Activated CD4-positive, alpha-beta T cell treated with anti-CD3 and anti-CD28 coated beads for 1 hour (primary cell): ENCODE data around the gene ADAT2.
"Not testable (repeated sequence)": the region's sequence is repeated elsewhere in the genome, so short reads cannot be mapped to it uniquely, and the experiment has no call there.

Experiments
- DNase-seq: peaks from one replicate; pipeline ENCODE4 v3.0.0-alpha.2; 2020

Gene ADAT2

DNA sequence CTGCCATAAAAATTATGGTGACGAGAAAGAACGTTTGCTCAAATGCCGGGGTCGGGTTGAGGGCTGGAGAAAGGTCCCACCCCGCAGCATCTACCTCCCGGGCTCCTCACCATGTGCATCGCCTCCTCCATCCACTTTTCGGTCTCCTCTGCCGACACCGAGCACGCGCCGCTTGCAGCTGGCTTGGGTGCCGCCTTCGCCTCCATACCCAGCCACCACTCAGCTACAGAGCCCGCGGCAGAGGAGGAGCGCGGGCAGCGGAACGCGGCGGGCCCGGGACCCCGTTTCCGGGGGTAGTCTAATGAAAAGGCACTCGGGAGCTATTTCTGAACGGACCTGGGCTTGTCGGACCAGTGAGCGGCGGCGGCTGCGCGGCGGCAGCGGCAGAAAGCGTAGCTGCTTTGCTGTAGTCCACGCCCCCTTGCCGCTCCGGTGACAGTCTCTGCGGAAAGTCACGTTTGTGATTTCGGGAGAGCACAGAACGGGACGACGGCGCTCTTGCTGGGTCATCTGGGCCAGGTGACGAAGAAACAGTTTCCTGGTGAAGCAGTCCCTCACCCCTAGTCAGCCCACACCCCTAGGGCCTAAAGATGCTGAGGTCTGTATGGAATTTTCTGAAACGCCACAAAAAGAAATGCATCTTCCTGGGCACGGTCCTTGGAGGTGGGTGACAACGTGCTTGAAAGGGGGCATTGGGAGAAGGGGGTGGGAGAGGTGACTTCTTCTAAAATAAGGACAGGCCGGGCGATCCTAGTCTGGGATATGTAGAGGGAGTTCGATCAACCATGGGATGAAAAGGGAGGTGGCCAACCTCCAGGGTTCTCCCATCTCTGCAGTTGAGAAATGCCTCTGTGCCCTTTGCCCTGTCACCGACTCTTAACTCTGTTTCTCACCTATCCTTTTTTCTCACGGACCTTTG, at the start of gene ADAT2, which contains the start of gene PEX3:
Gene ADAT2 (minus strand): TSS at position 243 of the 919 bp plus-strand sequence. CDS start 37 bp downstream, at position 206.
Gene PEX3 (plus strand): TSS at position 353 of the 919 bp plus-strand sequence. CDS start 238 bp downstream, at position 591.
- peak; percentile 90 for DNase-seq

DNA sequence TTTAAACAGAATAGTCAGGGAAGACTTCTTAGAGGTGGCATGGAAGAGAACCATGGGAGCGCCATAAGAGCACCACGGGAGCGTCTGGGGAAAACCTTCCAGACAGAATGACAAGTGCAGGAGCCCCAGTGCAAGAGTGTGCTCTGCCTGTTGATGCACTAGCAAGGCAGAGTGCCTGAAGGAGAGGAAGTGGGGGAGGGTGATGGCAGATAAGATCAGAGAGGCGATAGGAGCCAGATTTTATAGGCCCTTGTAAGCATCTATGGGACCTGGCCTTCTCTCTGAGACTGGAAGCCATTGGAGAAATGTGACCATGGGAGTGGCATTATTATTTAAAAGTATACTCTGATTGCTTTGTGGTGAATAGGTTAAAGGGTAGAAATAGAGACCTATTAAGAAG, 47.9 kb upstream of the ADAT2 start:
- DNase-seq, result no peak

DNA sequence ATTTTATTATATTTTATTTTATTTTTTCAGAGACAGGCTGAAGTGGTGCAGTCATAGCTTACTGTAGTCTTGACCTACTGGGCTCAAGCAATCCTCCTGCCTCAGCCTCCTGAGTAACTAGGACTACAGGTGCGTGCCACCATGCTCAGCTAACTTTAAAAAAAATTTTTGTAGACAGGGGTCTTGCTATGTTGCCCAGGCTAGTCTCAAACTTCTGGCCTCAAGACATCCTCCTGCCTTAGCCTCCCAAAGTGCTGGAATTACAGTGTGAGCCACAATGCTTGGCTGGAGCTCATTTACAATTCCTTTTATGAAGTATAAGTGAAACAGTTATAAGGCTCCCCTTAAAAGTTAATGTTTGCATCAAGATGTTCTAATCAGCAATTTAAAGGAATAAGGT, 46.5 kb upstream of the ADAT2 start:
- DNase-seq, result no peak

DNA sequence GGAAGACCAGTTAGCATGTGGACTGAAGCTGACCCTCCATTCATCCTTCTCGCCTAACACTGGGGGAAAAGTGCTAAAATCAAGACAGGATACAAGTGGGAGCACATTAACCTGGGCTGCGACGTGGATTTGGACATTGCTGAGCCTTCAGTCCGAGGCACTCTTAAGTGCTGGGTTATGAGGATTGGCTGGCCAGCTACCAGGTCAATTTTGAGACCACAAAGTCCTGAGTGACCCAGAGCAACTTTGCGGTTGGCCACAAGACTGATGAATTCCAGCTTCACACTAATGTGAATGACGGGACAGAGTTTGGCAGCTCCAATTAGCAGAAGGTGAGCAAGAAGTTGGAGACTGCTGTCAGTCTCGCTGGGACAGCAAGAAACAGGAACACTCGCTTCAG, 40.3 kb upstream of the ADAT2 start:
- DNase-seq, result no peak

DNA sequence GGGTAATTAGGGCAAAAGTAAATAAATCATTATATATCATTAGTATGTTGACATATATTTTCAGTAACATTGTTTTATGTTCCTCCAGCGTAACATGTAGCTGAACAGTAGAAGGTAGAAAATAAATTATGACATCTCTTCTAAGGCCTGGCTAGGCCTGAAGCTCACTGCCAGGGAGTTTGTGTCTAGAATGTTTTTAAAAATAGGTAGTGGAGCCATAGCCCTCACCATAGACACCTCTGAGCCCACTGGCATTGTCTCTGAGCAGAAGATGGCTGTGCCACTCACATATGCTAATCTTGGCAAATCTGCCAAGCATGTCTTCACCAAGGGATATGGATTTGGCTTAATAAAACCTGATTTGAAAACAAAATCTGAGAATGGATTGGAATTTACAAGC, 39.7 kb upstream of the ADAT2 start:
- no peak for DNase-seq

DNA sequence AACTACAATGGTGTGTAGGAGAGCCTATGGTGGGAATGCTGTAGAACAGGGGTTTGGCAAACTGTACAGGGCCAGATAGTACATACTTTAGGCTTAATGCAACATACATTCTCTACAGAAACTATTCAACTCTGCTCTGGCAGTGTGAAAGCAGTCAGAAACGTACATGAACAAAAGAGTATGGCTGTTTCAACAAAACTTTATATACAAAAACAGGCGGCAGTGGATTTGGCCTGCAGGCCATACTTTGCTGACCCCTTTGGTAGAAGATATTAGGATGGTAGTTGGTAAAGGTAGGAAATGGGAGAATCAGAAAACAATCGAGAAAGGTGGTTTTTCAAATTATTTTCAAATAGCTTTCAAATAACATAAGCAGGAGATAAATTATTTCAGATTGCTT, 36.3 kb upstream of the ADAT2 start:
- no peak for DNase-seq

DNA sequence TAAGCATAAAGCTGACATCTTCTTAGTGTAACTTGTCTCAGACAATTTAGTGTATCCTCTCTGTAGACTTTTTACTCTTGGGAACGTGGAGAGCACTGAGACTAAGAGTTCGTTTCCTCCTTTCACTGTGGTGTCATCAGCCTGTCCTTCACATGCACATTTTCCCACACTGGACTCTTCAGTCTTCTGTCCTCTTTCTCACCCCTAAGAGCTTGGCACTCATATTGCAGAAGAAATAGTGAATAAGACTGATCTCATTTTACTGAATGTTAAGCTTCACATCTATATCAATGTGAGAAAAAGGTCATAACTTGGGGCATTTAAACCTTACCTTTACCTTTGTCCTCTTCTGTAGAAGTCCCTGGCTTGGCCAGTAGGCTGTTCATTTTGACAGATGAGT, 35.5 kb upstream of the ADAT2 start:
- DNase-seq, result no peak

DNA sequence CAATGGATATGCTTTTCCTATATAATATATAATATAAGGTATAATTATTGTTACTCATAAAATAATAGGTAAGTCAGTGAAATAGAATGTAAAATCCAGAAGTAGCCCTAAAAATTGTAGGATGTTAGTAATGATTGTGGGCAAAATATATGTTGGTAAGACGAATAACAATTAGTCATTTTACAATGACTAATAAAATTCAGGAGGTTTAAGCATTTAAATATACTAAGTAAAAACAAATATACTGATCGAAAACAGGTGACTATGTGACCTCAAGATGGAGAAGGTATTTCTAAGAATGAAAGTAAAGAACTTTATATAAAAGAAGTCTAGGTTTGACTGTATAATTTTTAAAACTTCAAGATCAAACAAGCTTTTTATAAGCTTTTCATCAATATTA, 32.1 kb upstream of the ADAT2 start:
- DNase-seq, result no peak

DNA sequence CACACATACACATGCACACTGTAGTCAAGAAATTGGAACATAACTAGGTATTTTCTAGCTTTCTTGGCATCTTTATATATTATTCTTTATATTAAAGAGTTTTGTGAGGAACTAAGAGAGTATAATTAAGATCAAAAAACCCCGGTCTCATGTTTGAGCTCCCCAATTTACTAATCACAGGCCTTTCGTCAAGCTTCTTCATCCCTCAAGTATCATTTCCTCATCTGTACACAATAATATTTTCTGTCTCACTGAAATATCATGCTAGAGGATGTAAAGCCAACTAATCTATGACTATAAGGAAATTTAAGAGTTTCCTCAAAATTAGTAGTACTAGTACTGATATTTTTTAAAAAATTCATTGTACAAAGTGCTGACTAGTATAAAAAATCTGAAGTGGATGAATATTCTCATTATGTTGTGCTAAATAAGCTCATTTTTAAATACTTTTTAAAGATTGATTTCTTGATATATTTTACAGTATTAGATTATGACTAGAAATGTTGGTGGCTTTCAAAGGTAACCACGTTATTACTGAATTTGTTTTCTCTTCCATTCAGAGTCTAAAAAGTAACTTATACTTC, 28.1 kb upstream of the ADAT2 start:
- DNase-seq, result no peak

DNA sequence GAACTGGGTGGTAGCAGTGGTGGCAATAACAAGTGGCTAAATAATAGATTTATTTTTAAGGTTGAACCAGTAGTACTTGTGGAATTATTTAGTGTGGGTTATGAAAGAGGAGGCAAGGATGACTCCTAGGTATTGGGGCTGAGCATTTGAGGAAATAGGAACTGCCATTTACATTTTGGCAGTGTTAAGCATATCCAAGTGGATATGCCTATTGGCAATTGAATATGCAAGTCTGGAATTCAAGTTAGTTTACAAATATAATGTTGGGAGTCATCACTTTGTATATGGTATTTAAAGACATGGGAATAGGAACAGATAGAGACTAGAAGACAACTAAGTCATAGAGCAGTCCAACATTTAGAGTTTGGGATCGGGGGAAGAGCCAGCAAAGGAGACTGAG, 26.1 kb upstream of the ADAT2 start:
- no peak for DNase-seq

DNA sequence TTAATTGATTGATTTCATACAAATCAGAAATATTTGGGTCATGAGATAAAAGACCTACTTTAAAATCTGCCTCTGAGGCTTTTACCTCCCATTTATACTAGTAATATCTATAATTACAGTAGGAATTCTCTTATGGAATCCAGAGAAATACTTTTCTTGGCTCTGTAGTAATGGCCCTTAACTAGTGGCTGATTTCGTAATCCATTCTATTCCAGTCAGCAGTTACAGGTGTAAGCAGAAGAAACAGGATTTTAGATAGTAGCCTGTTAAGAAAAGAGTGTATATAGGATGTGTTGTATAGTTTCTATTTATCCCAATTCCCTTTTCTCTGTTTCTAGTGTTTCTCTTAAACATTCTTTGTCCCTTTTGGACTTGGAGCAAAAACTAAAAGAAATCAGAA, 21.3 kb upstream of the ADAT2 start:
- no peak for DNase-seq

DNA sequence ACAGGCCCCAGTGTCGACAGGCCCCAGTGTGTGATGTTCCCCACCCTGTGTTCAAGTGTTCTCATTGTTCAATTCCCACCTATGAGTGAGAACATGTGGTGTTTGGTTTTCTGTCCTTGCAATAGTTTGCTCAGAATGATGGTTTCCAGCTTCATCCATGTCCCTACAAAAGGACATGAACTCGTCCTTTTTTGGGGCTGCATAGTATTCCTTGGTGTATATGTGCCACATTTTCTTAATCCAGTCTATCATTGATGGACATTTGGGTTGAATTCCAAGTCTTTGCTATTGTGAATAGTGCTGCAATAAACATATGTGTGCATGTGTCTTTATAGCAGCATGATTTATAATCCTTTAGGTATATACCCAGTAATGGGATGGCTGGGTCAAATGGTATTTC, 18.3 kb upstream of the ADAT2 start:
- not testable (repeated sequence) for DNase-seq

DNA sequence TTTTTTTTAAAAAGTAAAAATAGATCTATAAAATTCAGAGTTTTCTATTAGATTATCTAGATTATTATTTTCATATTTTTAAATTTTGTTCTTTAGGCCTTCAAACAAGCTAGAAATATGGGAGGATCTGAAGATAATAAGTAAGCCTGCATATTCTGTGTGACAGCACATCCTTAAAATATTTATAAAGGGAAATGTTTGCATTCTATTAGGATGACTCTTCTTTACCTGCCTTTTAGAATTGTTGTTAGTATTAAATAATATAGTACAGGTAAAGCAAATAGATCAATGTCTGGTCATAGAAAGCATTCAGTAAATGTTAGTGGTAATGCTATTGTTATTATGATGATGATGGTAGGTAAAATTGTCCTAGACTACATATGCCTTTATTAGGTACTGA, 17.5 kb upstream of the ADAT2 start:
- DNase-seq, result no peak

DNA sequence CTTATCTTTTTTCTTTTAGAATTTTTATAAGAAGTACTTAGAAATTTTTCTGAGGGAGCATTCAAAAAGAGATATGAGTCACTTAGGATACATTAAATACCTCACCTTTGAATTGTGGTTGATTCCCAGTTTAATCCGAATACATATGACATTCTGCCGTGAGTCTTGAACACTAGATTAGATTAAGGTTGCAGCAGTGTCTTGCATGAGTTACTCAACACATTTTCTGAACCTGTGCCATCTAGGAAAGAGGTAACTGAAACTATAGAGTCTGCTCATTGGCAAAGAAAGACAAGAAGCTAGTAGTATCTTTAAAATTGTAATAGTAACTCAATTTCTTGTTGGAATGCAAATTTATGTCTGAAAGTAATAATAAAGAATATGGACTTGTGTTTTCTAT, 15.1 kb upstream of the ADAT2 start:
- DNase-seq, result no peak

DNA sequence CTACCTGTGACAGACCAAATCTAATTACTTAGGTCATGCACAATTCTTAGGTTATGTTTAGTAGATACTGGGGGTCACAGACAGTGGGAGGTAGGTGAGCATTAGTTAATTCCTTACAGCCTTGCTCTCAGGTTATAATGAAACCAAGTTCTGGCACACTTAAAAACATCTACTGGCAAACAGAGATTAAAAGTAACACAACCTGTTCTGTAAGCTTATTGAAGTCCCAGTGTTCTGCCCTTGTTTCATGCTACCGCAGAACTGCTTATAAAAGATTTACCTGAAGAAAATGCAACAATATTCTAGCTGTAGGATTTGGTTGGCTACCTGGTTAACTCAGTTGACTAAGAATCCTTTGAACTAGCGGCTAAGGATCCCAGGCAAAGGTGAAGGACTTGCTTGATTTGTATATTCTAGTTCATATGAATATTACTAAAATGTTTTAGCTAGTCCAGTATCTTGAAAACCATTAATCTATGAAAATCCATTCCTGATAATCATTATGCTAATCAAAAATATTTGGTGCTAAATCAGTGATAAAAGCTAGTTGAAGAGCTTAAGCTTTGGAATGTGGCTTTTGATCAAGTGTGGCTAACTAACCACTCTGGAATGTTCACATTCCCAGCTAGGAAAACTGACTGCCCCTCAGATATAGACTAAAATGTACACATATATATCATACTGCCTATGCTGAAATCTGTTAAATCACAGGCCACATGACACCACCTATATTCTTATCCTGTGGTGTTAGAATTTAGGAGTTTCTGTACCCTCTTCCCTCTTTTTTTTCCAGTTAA, 7.3 kb upstream of the ADAT2 start:
- DNase-seq, result no peak

DNA sequence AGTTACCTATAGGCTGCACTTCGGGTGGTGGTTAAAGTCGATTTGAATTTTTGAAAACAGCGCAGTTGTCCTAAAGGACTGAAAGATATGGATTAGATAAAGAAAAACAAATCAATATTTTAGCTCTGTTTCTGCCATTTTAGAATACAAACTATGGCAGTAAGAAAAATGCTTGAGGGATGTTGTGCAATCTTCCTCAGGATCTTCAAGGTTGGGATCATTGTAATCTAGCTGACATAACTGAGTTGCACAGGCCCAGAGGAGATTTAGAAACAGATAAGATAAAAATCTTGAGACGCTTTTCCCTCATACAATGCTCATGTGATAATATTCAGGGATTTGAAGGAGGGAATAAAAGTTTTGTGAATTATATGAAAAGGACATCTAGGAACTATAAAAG, 1.0 kb upstream of the ADAT2 start:
- DNase-seq, result no peak

DNA sequence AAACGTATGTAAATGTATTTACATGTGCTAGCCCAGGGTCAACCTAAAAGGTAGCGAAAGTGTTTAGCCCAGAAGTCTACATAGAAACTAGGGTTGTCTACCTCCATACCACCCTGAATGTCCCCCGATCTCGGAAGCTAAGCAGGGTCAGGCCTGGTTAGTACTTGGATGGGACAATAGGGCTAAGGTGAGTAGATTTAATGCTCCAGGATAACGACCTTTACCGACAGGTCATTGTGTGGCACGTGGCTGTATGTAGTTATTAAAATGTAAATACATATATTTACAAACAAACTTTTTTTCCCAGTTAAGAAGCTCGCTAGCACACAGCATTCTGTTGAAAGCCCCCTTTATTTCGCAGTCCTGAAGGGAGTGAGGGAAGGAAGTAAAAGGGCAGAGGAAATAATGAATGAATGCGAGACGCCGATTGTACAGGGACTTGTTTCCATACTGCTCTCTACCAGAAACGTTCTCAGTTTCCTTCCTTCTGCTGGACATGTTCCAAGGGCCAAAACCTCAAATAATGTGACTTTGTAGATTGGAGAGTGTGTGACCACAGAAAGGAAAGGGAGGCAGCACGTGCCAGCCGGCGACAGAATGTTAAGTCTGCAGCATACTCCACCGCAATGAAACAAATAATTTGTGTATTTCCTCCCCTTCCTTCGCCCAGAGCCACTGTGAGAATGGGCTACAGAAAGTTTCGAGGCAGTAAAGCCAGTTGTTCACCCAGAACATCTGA, 612 bp downstream of the ADAT2 start:
- DNase-seq, result no peak

DNA sequence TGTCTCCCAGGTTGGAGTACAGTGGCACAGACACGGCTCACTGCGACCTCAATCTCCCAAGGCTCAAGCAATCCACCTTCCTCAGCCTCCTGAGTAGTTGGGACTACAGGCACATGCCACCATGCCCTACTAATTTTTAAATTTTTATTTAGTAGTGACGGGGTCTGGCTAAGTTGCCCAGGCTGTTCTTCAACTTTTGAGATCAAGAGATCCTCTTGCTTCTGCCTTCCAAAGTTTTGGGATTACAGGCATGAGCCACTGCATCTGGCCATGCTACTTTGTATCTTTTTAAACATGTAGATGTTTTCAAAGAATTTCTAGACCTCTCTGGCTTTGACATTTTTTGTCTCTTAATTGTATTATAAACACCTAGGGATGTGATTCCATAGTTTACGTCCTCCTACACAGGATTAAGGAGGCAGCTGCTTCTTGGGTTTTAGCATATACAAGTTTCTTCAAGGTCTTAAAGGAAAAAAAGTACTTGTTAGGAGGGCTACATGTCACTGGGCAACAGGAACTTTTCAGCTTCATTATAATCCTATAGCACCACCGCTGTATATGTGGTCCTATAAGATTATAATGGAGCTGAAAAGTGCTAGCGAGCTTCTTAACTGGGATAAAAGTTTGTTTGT, 1.3 kb downstream of the ADAT2 start:
- no peak for DNase-seq

DNA sequence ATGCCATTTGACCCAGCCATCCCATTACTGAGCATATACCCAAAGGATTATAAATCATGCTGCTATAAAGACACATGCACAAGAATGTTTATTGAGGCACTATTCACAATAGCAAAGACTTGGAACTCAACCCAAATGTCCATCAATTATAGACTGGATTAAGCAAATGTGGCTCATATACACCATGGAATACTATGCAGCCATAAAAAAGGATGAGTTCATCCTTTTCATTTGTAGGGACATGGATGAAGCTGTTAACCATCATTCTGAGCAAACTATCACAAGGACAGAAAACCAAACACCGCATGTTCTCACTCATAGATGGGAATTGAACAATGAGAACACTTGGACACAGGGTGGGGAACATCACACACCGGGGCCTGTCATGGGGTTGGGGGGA, 2.6 kb downstream of the ADAT2 start:
- not testable (repeated sequence) for DNase-seq

DNA sequence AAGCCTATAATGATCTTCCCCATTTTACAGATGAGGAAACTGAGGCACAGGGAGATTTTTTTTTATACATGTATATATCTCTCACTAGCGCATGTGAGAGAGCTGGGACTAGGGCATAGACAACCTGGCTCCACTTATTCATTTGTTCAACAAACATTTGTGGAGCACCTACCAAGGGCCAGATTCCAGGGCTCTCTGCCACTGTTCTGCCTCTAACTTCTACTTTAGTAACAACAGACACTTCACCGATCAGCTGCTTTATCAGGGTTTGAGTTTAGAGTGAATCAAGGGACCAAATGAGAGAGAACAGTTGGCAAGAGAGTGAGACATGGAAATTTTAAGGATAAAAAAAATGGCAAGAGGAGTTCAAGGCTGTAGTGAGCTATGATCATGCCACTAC, 7.4 kb downstream of the ADAT2 start:
- no peak for DNase-seq

DNA sequence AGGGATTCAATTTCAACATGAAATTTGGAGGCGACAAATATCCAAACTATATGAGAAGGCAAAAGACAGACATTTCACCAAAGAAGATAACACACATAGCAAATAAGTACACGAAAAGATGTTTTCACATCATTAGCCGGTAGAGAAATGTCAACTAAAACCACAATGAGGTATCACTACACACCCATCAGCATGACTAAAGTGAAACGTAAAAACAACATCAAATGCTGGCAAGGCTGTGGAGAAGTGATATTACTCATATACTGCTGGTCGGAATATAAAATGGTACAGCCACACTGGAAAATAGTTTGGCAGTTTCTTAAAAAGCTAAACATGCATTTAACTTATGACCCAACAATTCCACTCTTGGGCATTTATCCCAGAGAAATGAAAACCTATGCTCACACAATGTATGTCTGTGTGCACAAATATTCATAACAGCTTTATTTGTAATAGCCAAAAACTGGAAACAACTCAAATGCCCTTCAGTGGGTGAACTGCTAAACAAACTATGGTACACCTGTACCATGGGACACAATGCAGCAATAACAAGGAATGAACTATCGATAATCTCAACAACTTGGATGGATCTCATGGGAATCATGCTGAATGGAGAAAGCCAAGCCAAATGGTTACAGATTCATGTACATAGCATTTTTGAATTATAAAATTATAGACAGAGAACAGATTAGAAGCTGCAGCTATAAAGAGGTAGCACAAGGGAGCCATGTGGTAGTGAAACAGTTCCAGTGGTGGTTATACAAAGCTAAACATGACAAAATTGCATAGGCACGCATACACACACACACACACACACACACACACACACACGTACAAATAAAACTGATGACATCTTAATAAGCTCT, 8.6 kb downstream of the ADAT2 start:
- no peak for DNase-seq
